ENCODE data around the gene ALDH3A1. TPM values are rescaled to one million over a fixed set of nuclear protein-coding genes. Genes with fewer than 3 reads are reported as not detected.

The ALDH3A1 gene
- total RNA-seq (2014; rRNA removed) (27.9 and 30.1 TPM in 2 replicates), Bru-seq, nascent RNA (percentile 63 among the genes with signal in this experiment), BruChase-seq, experiment 1, labeled RNA remaining after a 6-hour chase (percentile 57 among the genes with signal in this experiment), BruChase-seq, experiment 2, labeled RNA remaining after a 2-hour chase (percentile 47 among the genes with signal in this experiment)
- long read RNA-seq, transcript ALDH3A1-201 (11 exons, 1,779 nt): major isoform, 27 of 69 reads
- long read RNA-seq, transcript ALDH3A1-207 (10 exons, 1,587 nt): minor isoform, 6 of 69 reads
- long read RNA-seq, partial matches to known transcripts: 20 of 69 reads
- long read RNA-seq, other reads (novel, unspliced or antisense): 10 of 69 reads

DNA sequence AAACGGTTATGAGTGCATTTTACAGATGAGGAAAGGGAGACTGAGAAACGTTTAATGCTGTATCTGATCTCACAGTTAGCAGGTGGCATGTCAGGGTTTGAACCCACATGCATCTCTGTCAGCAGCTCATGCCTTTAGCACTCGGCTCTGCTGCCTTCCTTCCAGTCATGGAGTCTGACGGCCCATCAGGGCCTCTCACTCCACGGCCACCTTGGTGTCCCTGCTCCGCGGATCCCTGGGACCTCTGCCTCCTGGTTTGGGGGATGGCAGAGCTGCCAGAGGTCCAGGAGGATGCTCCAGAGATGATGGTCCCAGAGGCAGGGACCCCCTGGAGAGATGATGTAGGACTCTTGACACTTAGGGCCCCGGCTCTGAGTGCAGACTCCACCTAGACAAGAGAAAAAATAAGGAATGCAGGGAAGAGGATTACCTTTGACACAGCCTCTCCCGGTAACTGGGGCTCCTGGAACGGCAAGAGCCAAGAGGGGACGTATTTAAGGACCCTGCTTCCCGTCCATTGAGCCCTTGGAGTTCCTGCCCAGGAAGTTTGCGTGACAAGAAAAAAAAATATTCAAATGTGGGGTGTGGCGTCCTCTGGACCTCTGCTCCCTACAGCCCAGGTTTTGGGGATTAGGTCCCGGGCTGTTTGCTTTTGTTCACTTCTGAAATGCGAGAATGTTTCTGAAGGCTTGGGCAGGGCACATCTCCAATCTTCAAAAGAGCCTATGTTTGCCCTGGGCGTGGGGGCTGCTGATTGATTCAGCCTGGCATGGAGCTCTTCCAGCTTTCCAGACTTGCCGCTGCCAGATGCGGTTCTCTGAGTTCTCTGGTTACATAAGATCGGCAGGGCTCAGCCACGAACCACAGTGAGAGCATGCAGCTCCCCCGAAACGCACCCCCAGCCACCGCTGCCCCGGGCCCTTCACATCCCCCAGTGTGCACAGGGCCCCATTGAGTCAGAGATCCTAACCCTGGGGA lies at the start of gene ALDH3A1:
Gene ALDH3A1, minus strand, starts transcription at position 470 of the 978 bp plus-strand sequence. CDS start 3,169 bp downstream, outside the sequence.
- ATAC-seq: peak; percentile 50

DNA sequence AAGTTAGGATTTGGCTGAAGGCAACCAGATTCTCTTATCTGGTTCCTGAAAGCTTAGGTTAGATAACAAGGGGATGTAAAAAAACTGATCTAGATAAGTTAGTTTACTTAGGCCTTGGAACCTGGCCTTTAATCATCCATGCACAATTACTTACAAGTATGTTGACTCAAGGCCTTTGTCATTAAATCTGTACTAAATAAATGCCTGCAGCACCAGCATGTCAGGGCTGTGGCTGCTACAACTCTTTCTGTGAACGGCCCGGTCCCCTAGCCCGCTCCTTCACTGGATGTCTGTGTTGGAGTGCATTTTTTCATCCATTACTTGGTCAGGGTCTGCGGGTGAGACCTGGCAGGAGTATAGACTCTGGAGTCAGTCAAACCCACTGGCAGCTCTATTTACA lies 48.4 kb upstream of the ALDH3A1 start:
- Histone ChIP-seq H3K9me3 (ENCODE audit: low read length) (no peaks in the 10 kb centered on the region), H3K4me1 (ENCODE audit: insufficient read depth, low read length) (no peaks in the 10 kb centered on the region), H2AFZ (ENCODE audit: low read length) (no peak overlapping the region), H3K9ac (ENCODE audit: low read length) (no peak overlapping the region), H3K79me2 (ENCODE audit: low read length) (no peaks in the 10 kb centered on the region), H3K36me3 (ENCODE audit: low read depth, low read length) (peaks cover 11% of the 10 kb centered on the region), H3K9me2 (replicated peaks; ENCODE audit: low read length) (no peaks in the 10 kb centered on the region), H3K27ac (ENCODE audit: low read length) (no peak overlapping the region), H3F3A (ENCODE audit: low read length, unreplicated experiment) (no peaks in the 10 kb centered on the region), H3K4me2 (ENCODE audit: low read length) (no peak overlapping the region), H3K27me3 (ENCODE audit: low read length) (no peaks in the 10 kb centered on the region), H4K20me1 (ENCODE audit: low read length) (no peaks in the 10 kb centered on the region), H3K4me3 (ENCODE audit: low read length) (no peak overlapping the region)
- intact Hi-C loops (cut with micrococcal nuclease): no loop called here
- ChIA-PET CTCF (no interaction called here), POLR2A (ENCODE audit: unreplicated experiment) (no interaction called here)
- TF ChIP-seq EZH2 (IDR thresholded peaks at IDR 0.05; ENCODE audit: low read length, unreplicated experiment) (no peak), EZH2phosphoT487 (IDR thresholded peaks at IDR 0.05; ENCODE audit: borderline replicate concordance, low read length) (no peak)
- TF ChIP-seq, protein P1, sequence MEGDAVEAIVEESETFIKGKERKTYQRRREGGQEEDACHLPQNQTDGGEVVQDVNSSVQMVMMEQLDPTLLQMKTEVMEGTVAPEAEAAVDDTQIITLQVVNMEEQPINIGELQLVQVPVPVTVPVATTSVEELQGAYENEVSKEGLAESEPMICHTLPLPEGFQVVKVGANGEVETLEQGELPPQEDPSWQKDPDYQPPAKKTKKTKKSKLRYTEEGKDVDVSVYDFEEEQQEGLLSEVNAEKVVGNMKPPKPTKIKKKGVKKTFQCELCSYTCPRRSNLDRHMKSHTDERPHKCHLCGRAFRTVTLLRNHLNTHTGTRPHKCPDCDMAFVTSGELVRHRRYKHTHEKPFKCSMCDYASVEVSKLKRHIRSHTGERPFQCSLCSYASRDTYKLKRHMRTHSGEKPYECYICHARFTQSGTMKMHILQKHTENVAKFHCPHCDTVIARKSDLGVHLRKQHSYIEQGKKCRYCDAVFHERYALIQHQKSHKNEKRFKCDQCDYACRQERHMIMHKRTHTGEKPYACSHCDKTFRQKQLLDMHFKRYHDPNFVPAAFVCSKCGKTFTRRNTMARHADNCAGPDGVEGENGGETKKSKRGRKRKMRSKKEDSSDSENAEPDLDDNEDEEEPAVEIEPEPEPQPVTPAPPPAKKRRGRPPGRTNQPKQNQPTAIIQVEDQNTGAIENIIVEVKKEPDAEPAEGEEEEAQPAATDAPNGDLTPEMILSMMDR (conservative IDR thresholded peaks at IDR 0.05; ENCODE audit: low read depth, low read length): no peak
- no peak for ATAC-seq
- DNase-seq: no peak
- no TSS peak for BruUV-seq (replicated peaks)

More for the DNA sequence above, at the start of gene ALDH3A1:
- H3K9ac ChIP-seq (ENCODE audit: low read length): peak within 1 kb of the TSS; percentile 67
- no peaks in the 10 kb centered on the region for H3K9me3 ChIP-seq (ENCODE audit: low read length)
- TF ChIP-seq EZH2 (IDR thresholded peaks at IDR 0.05; ENCODE audit: low read length, unreplicated experiment): no peak
- TF ChIP-seq, protein P1 (conservative IDR thresholded peaks at IDR 0.05; ENCODE audit: low read depth, low read length): no peak
- TF ChIP-seq EZH2phosphoT487 (IDR thresholded peaks at IDR 0.05; ENCODE audit: borderline replicate concordance, low read length): no peak
- no peaks in the 10 kb centered on the region for H3K27me3 ChIP-seq (ENCODE audit: low read length)
- ChIA-PET POLR2A (ENCODE audit: unreplicated experiment) (interaction anchor here (1.0 kb wide), 1 partner anchor 100 kb away, joined by 6 read pairs; the partner anchor contains the start of gene ALDH3A2), CTCF (interaction anchor here (0.7 to 1.2 kb wide), 2 partner anchors 15 to 100 kb away, joined by 3 to 4 read pairs; partner anchors contain the start of gene ALDH3A2)
- intact Hi-C loops (cut with micrococcal nuclease): no loop called here
- peak within 1 kb of the TSS; percentile 78 for H3K4me2 ChIP-seq (ENCODE audit: low read length)
- H3K27ac ChIP-seq (ENCODE audit: low read length): peak within 1 kb of the TSS; percentile 83
- DNase-seq: peak; percentile 96
- no peaks in the 10 kb centered on the region for H3K36me3 ChIP-seq (ENCODE audit: low read depth, low read length)
- H2AFZ ChIP-seq (ENCODE audit: low read length): peak within 1 kb of the TSS; percentile 56; the same call in 1 of the 2 replicates
- H3K79me2 ChIP-seq (ENCODE audit: low read length): no peaks in the 10 kb centered on the region
- H3F3A ChIP-seq (ENCODE audit: low read length, unreplicated experiment): peaks cover 4% of the 10 kb centered on the region
- H3K4me1 ChIP-seq (ENCODE audit: insufficient read depth, low read length): peaks cover 58% of the 10 kb centered on the region
- BruUV-seq (replicated peaks): TSS peak; percentile 89
- H4K20me1 ChIP-seq (ENCODE audit: low read length): no peaks in the 10 kb centered on the region
- H3K4me3 ChIP-seq (ENCODE audit: low read length): peak within 1 kb of the TSS; percentile 53
- no peaks in the 10 kb centered on the region for H3K9me2 ChIP-seq (replicated peaks; ENCODE audit: low read length)
